HG03460 (cell line): ENCODE measurements around the gene XRCC5.
"Not testable (repeated sequence)": the region's sequence is repeated elsewhere in the genome, so short reads cannot be mapped to it uniquely, and the experiment has no call there.

Experiments
- ATAC-seq: cut with Tn5 transposase; IDR thresholded peaks from one replicate; pipeline ENCODE4 v1.9.1; 2021; ENCODE audit not compliant: unreplicated experiment

XRCC5 gene

GRCh38 chr2:216116418-216116817, 7.3 kb downstream of the XRCC5 start:
- no peak for ATAC-seq

DNA sequence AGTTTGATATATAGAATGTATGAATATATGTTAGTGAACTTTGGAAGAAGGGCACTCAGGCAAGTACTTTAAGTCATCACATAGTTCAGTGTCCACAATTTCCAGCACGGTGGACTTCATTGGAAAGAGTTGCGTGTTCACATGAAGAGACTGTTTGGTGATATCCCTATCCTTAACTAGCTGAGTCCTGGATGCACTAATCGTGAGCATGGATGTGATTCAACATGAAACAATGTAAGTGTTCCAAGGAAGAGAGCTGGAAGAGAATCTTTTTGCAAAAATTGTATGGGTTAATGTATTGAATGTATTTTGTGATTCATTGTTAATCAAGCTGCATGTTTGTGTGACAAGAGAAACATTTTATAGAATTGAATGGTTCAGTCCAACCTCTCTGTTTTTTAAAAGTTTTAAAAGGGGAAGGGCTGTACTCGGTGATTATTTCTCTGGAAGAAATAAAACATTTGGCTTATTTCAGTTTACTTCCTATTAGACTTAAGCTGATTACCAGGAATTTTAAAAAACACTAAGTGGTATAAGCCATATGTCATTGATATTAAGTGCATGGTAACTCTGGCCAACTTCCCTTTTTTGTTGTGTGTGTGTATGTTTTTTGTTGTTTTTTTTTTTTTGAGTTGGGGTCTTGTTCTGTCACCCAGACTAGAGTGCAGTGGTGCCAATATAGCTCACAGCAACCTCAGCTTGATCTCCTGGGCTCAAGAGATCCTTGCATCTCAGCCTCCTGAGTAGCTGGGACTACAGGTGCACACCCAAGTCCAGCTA, 8.6 kb downstream of the XRCC5 start:
- ATAC-seq, result no peak

GRCh38 chr2:216118474-216118873, 9.3 kb downstream of the XRCC5 start:
- no peak for ATAC-seq

GRCh38 chr2:216119146-216119545, 10.0 kb downstream of the XRCC5 start:
- ATAC-seq, result no peak

DNA sequence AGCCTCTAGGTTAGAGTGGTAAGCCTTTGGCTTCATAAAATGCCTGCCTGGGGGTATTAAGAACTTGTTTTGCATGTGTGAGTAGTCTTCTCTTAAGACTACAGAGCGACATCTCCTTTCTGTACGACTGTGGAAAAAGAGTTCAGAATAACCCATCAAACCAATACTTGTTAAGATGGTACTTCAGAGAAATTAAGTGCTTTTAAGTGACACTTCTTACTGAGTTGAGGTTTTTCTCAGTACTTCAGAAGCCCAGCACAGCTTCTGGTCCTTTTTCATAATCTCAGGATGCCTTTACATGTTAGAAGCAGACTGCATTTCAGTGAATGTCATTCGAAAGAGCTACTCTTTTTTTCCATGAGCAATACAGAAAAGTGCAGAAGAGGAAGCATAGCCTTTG, 10.8 kb downstream of the XRCC5 start:
- no peak for ATAC-seq

- ATAC-seq, result no peak
Observed at GRCh38 chr2:216121255-216121654, 12.1 kb downstream of the XRCC5 start.

DNA sequence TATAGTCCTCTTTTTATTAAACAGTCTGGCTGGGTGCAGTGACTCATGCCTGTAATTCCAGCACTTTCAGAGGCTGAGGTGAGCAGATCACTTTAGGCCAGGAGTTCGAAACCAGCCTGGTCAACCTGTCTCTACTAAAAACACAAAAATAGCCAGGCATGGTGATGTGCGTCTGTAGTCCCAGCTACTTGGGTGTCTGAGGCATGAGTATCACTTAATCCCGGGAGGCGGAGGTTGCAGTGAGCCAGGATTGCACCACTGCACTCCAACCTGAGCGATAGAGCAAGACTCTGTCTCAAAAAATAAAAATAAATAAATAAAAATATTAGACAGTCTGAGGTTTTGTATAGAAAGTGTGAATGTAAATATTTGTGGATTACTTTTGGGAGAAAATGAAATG, 17.8 kb downstream of the XRCC5 start:
- no peak for ATAC-seq

DNA sequence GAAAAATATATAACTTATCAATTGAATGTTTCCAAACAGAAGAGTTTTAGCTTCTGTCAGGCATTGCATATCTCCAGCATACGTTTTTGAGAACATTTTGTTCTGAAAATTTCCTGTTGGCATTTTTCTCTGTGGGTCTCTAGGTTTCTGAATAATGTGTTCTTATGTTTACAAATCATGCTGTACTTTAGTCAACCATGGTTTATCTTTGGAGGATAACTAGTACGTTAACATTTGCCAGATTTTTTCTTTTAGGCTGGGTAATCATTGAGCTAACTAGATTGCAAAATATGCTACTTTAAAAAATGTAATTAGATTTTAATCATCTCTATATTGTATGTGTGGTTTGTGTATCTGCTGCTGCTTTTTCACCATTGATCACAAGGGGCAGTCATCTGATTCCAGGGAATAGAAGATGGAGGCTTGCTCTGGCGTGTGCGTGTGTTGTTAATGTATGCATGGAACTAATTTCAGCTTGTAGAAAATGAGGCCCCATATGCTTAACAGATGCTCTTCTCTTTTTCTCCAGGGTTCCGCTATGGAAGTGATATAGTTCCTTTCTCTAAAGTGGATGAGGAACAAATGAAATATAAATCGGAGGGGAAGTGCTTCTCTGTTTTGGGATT, 21.3 kb downstream of the XRCC5 start:
- no peak for ATAC-seq

DNA sequence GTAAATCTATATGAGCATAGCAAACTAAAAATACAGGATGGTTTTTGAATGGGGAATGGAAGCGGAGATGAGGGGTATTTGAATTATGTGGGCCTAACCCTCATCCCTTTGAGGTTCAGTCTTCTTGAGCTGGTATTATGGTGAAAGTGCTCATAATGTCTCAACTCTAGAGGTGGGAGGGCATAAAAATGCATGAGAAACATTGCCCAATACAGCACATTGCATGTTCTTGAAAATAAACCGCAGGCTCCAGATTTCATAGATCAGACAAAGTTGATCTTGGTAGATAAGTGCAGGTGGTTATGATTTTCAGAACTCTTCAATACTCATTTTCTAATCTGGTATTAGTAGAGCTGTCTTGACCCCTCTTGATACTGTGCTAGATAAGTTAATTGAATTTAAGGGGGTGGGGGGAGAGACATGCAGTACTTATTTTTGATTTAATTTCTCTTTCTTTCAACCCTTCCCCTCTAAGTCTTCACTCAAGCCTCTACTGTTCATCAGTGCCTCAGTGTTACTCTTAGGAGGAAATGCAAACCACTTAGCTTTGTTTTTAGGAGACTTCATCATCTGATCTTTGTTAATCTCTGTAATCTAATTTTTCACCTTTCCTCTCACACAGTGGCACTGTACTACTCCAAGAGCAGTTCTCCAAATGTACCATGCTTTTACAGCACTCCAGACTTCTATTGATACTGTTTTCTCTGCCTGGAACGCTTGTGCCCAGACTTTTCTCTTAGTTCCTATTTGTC, 22.2 kb downstream of the XRCC5 start:
- no peak for ATAC-seq

DNA sequence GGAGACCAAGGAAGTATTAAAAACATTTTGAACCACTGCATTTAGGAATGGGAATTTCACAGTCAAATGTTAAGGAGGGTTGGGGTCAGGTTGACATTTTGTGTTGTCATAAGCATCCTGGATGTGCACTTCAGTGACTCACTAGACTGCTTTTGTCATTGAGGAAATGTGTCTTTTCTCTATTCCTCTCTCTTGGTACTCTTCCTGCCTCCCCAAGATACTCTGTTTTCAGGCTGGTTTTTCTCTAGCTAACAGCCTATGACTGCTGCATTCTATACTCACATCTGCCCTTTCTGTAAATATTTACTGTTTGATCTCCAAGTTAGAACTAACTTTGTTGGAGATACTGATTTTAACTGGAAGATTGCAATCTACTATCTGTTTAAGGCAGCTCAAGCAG, 23.4 kb downstream of the XRCC5 start:
- no peak for ATAC-seq

GRCh38 chr2:216133397-216133796, 24.2 kb downstream of the XRCC5 start:
- ATAC-seq, result no peak

DNA sequence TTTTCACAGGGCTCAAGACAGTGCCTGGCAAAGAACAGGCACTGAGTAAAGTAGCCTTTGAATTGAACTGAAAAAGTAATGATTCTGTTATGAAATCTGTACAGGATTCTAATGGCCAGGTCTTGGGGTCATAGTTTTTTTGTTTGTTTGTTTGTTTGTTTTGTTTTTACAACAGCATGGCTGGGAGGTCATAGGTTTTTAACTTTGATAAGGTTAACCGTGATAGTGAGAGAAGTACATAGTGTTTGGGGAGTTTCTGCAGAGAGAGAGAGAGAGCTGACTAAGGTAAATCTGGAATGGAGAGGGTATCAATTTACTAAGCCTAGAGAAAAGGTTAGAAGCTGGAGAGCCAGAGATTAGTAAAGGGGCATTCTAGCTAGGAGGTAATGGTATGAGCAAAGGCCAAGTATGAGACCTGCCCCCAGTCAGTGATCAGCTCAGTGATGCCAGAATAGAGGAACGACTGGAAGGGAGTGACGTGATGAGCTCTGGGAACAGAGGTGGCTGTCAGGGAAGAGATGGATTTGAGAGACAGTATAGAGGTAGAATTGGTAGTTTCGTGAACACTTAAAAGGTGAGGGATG, 25.9 kb downstream of the XRCC5 start:
- ATAC-seq, result no peak

GRCh38 chr2:216139884-216140283, 30.7 kb downstream of the XRCC5 start:
- ATAC-seq, result no peak

- ATAC-seq, result not testable (repeated sequence)
Observed at GRCh38 chr2:216141516-216141915, 32.4 kb downstream of the XRCC5 start.

- peak; percentile 98 for ATAC-seq
Observed at GRCh38 chr2:216142540-216142939, 33.4 kb downstream of the XRCC5 start.

DNA sequence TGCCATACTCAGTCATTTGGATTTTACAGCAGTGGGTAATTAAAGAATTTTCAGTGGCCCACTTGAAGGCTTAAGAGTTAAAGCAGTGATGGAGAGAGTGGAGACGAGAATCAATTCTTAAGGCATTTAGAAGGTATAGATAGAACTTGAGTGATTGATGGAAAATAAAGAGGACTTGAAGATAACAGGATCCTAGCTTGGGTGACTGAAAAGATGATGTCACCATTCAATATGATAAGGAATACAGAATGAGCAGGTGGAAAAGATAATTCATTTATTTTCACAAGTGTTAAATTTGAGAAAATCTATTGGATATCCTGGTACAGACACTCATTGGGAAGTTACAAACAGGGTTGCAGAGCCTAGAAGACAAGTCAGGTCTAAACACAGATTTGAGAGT, 35.2 kb downstream of the XRCC5 start:
- ATAC-seq, result no peak

DNA sequence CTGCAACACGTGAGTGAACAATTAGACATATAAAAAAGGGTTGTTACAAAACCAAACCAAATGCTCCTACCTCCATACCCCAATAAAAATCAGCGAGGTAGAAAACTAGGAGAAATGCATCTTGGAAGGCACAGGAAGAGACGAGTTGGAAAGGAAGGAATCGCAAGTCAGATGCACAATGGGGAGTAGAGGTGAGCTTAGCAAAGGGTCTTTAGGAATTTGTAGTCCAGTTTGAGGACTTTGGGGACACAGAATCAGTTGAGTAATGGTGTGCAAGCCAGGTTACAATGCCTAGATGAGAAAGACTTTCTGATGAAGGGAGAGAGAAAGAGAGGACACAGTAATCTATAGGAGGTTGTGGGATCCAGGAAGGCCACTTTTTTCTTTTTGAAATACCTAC, 35.7 kb downstream of the XRCC5 start:
- ATAC-seq, result no peak

GRCh38 chr2:216146573-216146972, 37.4 kb downstream of the XRCC5 start:
- no peak for ATAC-seq

- ATAC-seq, result no peak
Observed at GRCh38 chr2:216147172-216148131, 38.3 kb downstream of the XRCC5 start.

- no peak for ATAC-seq
Observed at GRCh38 chr2:216148983-216149382, 39.8 kb downstream of the XRCC5 start.

DNA sequence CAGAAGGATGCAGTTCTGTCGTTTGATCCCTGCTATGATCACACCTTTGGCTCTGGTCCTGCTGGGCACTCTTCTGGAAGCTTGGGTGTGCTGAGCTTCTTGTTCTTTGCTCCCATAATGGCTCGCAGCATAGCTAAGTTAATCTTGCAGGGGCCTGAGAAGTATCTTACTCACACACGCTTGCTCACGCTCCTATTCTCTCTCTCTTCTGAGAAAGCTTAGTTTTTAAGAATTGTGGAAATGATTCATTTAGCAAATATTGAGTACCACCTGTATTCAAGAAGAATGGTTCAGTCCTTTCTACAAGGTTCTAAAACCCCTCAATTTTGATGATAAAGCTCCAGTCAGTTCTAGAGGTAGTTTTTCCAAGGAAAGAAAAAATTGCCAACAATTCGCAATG, 40.6 kb downstream of the XRCC5 start:
- no peak for ATAC-seq
